HG03457 (cell line): Measurements from ENCODE around the gene ZEB1.
"Not testable (repeated sequence)": the region's sequence is repeated elsewhere in the genome, so short reads cannot be mapped to it uniquely, and the experiment has no call there.

Source experiments
- ATAC-seq: cut with Tn5 transposase; IDR thresholded peaks from one replicate; pipeline ENCODE4 v1.9.1; 2021; ENCODE audit warnings: moderate number of reproducible peaks; ENCODE audit not compliant: unreplicated experiment

Gene ZEB1

GRCh38 chr10:31413325-31413724 lies 94.3 kb downstream of the ZEB1 start:
- ATAC-seq = no peak

- ATAC-seq = no peak
Observed at GRCh38 chr10:31418481-31418880, 99.5 kb downstream of the ZEB1 start.

DNA sequence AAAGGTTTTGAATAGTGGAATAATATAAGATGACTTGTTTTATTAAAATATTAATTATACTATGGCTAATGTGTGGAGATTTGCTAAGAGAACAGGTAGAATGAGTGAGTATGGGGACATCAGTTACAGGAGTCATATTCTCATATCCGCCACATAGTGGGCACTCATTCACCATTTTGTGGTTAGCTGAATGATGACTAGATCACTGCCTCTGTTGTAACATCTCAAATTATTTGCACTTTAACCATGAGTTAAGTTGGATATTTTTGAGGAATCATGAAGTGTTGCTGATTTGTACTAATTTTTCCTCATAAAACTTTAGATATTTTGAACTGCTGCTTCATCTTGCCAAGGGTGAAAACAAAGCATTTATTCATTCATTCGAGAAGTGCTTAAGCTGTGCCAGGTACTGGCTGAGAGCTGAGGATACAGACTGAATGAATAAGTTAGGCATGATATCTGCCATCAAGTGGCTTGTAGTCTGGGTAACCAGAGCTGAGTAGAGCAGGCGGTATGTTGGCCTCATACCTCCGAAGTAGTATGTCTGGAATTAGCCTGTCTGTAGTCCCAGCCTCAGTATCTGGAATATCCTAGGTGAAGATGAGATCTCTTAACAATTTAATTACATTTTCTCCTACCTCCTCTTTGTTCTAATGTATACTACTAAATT lies 100.5 kb downstream of the ZEB1 start:
- ATAC-seq = no peak

DNA sequence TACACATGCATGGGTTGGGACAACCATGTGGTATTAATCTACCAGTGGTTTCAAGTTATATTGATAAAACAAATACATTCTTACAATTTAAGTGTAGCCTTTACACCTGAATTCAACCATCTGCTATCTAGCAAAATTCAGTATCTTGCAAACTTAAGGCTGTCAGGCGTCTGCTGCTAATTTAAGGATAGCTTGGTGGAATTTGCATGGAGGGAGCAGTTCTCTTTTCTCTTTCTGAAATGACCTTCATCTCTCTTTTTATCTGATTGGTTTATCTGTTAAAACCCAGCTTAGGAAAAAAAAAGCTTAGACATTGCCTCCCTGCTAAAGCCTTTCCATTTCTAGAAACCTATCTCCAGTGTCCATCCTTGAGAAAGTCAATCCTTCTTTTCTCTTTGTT lies 102.3 kb downstream of the ZEB1 start:
- ATAC-seq = no peak

DNA sequence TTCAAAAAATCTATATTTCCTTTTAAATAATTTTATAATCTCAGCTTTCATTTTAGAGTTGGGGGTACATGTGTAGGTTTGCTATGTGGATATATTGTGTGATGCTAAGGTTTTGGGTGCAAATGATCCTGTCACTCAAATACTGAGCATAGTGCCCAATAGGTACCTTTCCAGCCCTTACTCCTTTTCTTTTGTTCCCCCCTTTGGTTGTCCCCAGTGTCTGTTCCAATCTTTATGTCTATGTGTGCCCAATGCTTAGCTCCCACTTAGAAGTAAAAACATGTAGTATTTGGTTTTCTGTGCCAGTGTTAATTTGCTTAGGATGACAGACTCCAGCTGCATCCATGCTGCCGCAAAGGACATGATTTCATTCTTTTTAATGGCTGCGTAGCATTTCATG lies 103.6 kb downstream of the ZEB1 start:
- ATAC-seq = no peak

DNA sequence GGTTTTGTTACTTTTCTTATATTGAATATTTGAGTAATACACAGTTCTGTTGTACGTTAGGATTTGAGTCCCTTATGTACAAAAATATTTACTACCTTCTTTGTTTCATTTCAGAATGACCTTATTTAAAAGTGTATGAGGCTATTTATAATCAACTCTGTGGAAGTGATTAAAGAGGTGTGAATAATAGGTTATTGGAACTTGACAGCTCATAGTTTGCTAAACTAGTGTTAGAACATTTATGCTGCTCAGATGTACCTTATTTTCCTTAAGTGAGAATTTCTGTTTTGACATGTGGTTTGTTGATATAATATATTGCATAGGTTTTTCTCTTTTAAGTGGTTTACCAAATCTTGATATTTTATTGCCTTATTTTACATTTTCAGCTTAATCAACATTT lies 105.5 kb downstream of the ZEB1 start:
- no peak for ATAC-seq

DNA sequence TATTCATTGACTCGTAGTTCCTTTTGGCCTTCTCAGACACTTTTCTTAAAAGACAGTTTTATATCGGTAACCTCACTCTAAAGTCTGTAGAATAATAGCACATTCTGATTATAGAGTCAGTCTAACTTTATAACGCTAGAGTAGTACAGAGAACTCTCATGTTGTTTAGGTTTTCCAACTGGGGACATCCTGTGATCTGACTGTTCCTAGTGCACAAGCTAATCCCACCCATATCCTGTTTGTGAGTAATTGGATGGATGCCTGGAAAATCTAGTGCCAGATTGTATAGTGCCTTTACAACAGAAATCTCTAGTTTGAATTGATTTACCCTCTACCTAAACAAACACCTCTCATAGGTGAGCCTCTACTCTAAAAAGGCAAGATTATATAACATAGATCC lies 107.4 kb downstream of the ZEB1 start:
- ATAC-seq = no peak

DNA sequence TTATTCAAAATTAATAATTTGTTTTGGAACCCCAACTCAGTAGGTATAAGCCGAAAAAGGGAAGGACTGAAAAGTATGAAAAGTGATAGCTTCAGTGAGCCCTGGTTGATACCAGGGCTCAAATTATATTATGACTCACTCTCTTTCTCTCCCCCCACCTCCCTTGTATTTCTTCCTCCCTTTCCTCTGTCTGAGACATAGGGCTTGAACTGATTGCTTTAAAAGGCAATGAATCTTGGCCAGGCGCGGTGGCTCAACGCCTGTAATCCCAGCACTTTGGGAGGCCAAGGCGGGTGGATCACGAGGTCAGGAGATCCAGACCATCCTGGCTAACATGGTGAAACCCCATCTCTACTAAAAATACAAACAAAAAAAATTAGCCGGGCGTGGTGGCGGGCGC lies 108.3 kb downstream of the ZEB1 start:
- not testable (repeated sequence) for ATAC-seq

DNA sequence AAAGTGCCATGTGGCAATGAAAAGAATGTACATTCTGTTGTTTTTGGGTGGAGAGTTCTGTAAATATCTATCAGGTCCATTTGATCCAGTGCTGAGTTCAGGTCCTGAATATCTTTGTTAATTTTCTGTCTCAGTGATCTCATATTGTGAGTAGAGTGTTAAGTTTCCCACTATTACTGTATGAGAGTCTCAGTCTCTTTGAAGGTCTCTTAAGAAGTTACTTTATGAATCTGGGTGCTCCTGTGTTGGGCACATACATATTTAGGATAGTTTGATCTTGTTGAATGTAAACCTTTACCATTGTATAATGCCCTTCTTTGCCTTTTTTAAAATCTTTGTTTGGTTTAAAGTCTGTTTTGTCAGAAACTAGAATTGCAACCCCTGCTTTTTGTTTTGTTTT lies 109.5 kb downstream of the ZEB1 start:
- ATAC-seq = not testable (repeated sequence)

DNA sequence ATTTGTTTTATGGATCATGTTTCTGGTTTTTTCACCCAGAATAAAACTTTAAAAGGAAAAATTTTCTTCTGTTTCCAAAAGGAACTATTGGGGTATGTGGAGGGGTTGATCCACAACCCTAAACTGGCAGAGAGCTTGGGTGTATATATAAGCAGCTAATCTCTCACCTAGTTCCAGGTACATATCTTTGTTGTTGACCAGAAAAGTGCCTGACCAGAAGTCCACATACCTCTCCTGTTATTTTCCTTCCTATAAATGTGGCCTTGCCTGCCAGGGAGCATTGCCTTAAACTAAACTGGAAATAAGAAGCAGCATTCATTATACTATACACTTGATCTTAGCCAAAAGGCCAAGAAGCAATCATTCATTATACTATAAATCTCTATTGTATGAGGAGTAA lies 112.0 kb downstream of the ZEB1 start:
- no peak for ATAC-seq

GRCh38 chr10:31437959-31438358 lies 118.9 kb downstream of the ZEB1 start:
- no peak for ATAC-seq

DNA sequence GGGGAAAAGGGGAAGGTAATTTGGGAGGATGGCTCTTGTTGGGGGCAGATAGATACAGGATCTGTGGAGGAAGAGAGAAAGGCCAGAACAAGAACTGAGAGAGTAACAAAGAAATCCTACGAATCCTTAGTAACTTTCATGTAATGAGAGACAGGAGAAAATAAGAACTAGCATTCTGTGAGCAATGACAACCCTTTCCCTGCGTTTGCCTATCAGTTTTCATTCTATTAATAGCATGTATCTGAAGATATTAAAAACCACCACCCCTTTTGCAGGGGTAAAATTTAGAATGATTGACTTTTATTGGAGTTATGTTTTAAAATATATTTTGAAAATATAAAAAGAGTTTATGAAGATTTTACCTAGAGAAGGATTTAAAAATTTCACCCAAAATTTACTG lies 132.8 kb downstream of the ZEB1 start:
- no peak for ATAC-seq

GRCh38 chr10:31456468-31456867 lies 137.5 kb downstream of the ZEB1 start:
- ATAC-seq = no peak

DNA sequence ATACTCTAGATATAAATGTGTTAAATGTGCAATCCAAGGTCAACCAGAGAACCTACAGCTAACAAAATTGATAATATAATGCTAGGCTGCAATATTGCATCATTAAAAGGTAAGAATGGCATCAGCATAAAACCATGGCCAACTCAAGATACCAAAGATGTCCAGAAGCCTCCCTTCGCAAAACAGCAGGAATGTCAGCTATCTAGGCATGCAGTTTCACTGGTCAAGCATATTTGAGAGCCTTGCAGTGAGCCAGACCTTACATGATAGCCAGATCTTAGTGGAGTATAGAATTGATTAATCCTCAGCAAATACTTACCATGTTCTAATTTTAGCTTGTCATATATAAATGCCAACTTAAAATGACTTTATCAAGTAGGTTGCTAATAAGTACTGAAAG lies 138.8 kb downstream of the ZEB1 start:
- no peak for ATAC-seq

DNA sequence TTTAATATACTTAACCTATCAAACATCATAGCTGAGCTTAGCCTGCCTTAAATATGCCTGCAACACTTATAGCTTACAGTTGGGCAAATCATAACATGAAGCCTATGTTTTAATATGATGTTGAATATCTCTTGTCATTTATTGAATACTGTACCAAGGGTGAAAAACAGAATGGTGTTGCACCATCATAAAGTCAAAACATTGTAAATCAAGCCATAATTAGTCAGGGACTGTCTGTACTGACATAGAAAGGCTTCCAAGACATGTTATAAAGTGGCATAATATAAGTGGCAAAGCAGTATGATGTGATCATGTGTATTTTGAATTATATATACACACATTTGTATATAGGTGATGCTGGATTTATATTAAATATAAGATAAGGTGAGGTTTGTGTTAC lies 140.0 kb downstream of the ZEB1 start:
- no peak for ATAC-seq

GRCh38 chr10:31460242-31460641 lies 141.2 kb downstream of the ZEB1 start:
- ATAC-seq = no peak

- no peak for ATAC-seq
Observed at GRCh38 chr10:31464552-31464951, 145.5 kb downstream of the ZEB1 start.

GRCh38 chr10:31466313-31466712 lies 147.3 kb downstream of the ZEB1 start:
- no peak for ATAC-seq

DNA sequence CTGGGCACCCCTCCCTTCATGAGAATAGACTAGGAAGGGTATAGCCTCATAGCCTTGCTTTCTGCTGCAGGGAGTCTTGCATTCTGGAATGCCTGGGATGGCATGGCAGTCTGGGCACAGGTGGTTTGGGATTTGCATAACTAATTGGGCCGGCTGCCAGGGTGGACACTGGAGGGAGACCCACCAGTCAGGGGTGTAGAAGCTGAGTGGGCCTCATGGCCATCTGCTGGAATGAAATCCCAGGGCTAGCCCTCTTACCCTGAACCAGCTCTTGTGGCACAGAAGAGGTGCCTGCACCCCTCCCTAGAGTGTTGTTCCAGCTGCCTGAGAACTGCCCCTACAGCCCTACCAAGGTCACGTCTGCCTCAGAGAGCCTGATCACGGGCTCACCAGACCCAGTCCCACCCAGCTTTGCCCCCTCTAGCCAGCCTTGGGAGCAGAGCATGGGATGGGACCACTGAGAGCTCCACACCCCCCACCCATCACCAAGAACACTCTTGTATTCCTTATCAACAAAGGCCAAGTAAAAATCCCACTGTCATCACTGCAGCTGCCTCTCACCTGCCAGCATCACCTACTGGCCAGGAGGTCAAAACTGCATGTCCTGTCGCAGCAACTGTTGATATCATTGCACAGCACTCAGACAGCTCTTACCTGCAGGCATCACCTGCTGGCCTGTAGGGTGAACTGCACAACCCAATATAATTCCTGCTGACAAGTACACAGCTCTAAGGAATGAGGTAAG lies 148.9 kb downstream of the ZEB1 start:
- no peak for ATAC-seq

DNA sequence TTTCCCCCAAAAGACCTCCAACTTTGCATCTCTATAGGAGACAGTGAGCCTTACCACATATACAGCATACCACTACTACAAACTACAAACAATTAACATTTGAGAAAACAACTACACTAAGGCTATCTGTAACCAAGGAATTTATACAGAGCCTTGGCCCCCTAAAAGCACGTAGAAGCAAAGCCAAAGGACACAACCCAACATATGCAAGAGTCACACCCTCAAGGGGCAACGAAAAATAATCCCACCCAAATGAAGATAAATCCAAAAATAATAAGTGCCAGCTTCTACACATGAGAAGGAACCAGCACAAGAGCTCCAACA lies 149.5 kb downstream of the ZEB1 start:
- ATAC-seq = no peak

- ATAC-seq = no peak
Observed at GRCh38 chr10:31475519-31475918, 156.5 kb downstream of the ZEB1 start.

DNA sequence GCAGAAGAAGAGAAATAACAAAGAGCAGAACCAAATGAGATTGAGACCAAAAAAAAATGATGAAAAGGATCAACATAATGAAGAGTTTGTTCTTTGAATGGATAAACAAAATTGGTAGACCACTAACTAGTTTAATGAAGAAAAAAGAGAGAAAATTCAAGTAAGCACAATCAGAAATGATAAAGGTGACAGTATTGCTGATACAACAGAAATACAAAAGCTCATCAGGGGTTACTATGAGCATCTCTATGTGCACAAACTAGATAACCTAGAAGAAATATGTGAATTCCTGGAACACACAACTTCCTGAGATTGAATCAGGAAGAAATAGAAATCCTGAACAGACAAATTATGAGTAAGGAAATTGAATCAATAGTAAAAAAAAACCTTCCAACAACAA lies 157.1 kb downstream of the ZEB1 start:
- ATAC-seq = no peak

GRCh38 chr10:31477584-31477983 lies 158.6 kb downstream of the ZEB1 start:
- ATAC-seq = no peak
